Keratinocyte (primary cell): ENCODE measurements around the gene DIPK1B. TPM values are rescaled to one million over a fixed set of nuclear protein-coding genes. Genes with fewer than 3 reads are reported as not detected.

Experiments
- DNase-seq: peaks from one replicate; pipeline ENCODE4 v3.0.0-alpha.2; 2011; ENCODE audit warnings: low read depth, missing footprints, low spot score
- FAIRE-seq: peaks from 2 replicates; lab custom pipeline; 2011; peaks lifted over from hg19 to GRCh38; lab: Jason Lieb, UNC
- H2AFZ ChIP-seq: 2 replicates; pipeline ENCODE4 v1.6.0; 2012; ENCODE audit warnings: low read length, control low read depth, inconsistent platforms; ENCODE audit not compliant: control insufficient read depth
- H3K27ac ChIP-seq: 2 replicates; pipeline ENCODE4 v1.5.1; 2011; ENCODE audit warnings: low read length; ENCODE audit not compliant: control insufficient read depth, insufficient read depth
- H3K27me3 ChIP-seq: 3 replicates; pipeline ENCODE4 v1.6.0; 2011; ENCODE audit warnings: low read length; ENCODE audit not compliant: control insufficient read depth, insufficient read depth; ENCODE audit errors: extremely low read depth
- H3K36me3 ChIP-seq, 2 experiments: 2 replicates in 1 of 2; 3 replicates in 1 of 2; pipeline ENCODE4 v1.5.1; 2011; ENCODE audit warnings: low read length in 2 of 2, mild to moderate bottlenecking in 1 of 2; ENCODE audit not compliant: control insufficient read depth in 2 of 2, insufficient read depth in 2 of 2; ENCODE audit errors: extremely low read depth in 1 of 2
- H3K4me1 ChIP-seq: 3 replicates; pipeline ENCODE4 v1.5.1; 2011; ENCODE audit warnings: low read length; ENCODE audit not compliant: control insufficient read depth, insufficient read depth; ENCODE audit errors: extremely low read depth
- H3K4me2 ChIP-seq: 3 replicates; pipeline ENCODE4 v1.6.0; 2011; ENCODE audit warnings: low read depth, low read length; ENCODE audit not compliant: control insufficient read depth, insufficient read depth; ENCODE audit errors: extremely low read depth
- H3K4me3 ChIP-seq, 3 experiments: fragments of 200-600 bp in 1 of 3; sonication (generic) in 1 of 3; 2 replicates in 2 of 3; 3 replicates in 1 of 3; pipeline ENCODE4 v1.5.1; 2011 to 2016; ENCODE audit warnings: low read length in 3 of 3, mild to moderate bottlenecking in 3 of 3, control low read depth in 2 of 3, inconsistent platforms in 1 of 3, low read depth in 1 of 3, mixed read lengths in 1 of 3, mixed run types in 1 of 3, moderate library complexity in 1 of 3; ENCODE audit not compliant: control insufficient read depth in 2 of 3, insufficient read depth in 2 of 3; ENCODE audit errors: extremely low read depth in 1 of 3
- H3K79me2 ChIP-seq: 2 replicates; pipeline ENCODE4 v1.6.0; 2012; ENCODE audit warnings: low read length; ENCODE audit not compliant: control insufficient read depth, insufficient read depth
- H3K9ac ChIP-seq: 3 replicates; pipeline ENCODE4 v1.6.0; 2011; ENCODE audit warnings: low read length; ENCODE audit not compliant: control insufficient read depth, insufficient read depth; ENCODE audit errors: extremely low read depth
- H3K9me1 ChIP-seq: 3 replicates; pipeline ENCODE4 v1.6.0; 2011; ENCODE audit warnings: low read length; ENCODE audit not compliant: control insufficient read depth, insufficient read depth; ENCODE audit errors: extremely low read depth
- H3K9me3 ChIP-seq: 2 replicates; pipeline ENCODE4 v1.5.1; 2012; ENCODE audit warnings: low read depth, low read length; ENCODE audit not compliant: control insufficient read depth
- H4K20me1 ChIP-seq: 3 replicates; pipeline ENCODE4 v1.6.0; 2011; ENCODE audit warnings: low read length; ENCODE audit not compliant: control insufficient read depth, insufficient read depth; ENCODE audit errors: extremely low read depth
- EZH2 ChIP-seq: IDR thresholded peaks from one replicate; pipeline ENCODE4 v1.6.1; 2012; ENCODE audit warnings: inconsistent platforms, mild to moderate bottlenecking, low read length, moderate library complexity
- dilution Hi-C: fragments of 300-500 bp; cut with MboI; formaldehyde crosslinking; loops from one replicate; pipeline ENCODE4 v1.7.0; 2020; ENCODE audit warnings: low sequenced_read_pairs; ENCODE audit not compliant: extremely low pct_ligation_motif_present
- polyA plus RNA-seq, 5 experiments: library from polyadenylated mRNA; depleted of rRNA in 3 of 5; stranded (reverse) in 3 of 5; stranded (forward) in 1 of 5; unstranded in 1 of 5; fragments of >200 nt; gene quantifications; 1 replicate in 1 of 5; 2 replicates in 3 of 5; 3 replicates in 1 of 5; pipeline versions ENCODE4 v1.2.1 to v1.2.3, GENCODE V29; 2011 to 2012; ENCODE audit warnings: missing spikeins in 2 of 5, low read depth in 1 of 5, low replicate concordance in 1 of 5
- TF ChIP-seq, protein P1 (sequence below), 3 experiments: IDR thresholded peaks in 1 of 3; conservative IDR thresholded peaks in 1 of 3; optimal IDR thresholded peaks in 1 of 3; 2 replicates in 2 of 3; 3 replicates in 1 of 3; pipeline versions ENCODE3 to v1.5.1; 2011; ENCODE audit warnings: low read length in 3 of 3, mild to moderate bottlenecking in 3 of 3, moderate library complexity in 2 of 3, control low read depth in 1 of 3, inconsistent platforms in 1 of 3; ENCODE audit not compliant: insufficient read depth in 2 of 3; ENCODE audit errors: extremely low read depth in 1 of 3

The DIPK1B gene
- polyA plus RNA-seq, 1 donor (not counting 4 experiments of a cell fraction or from before 2014, with no cell fraction given), result not detected

DNA sequence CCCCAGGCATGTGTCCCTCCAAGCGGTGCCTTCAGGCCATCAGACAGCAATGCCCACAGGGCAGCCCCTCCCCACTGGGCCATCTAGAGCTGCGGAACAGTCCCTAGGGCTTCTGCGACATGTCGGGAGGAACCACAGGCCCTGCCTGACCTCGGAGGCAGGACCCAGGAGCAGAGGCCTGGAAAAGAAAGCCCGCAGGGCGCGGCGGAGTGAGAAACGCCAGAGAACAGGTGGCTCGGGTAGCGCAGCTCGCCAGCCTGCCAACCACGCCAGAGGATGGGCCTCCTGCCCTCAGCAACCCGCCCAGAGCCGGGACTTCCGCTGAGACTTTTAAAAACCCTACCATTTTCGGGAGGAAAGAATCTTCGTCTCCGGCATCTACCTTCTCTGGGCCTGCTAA, 45.0 kb downstream of the DIPK1B start:
- no peaks in the 10 kb centered on the region for H4K20me1 ChIP-seq
- H2AFZ ChIP-seq, result no peak overlapping the region
- no peaks in the 10 kb centered on the region for H3K79me2 ChIP-seq
- dilution Hi-C loops, result no loop called here
- no peak for FAIRE-seq
- H3K4me2 ChIP-seq, result no peak overlapping the region
- no peaks in the 10 kb centered on the region for H3K4me1 ChIP-seq
- H3K9ac ChIP-seq, result no peak overlapping the region
- peaks cover 5% of the 10 kb centered on the region for H3K9me3 ChIP-seq
- DNase-seq, result no peak
- no peak overlapping the region for H3K27ac ChIP-seq
- H3K27me3 ChIP-seq, result peaks cover 12% of the 10 kb centered on the region
- TF ChIP-seq, protein P1, sequence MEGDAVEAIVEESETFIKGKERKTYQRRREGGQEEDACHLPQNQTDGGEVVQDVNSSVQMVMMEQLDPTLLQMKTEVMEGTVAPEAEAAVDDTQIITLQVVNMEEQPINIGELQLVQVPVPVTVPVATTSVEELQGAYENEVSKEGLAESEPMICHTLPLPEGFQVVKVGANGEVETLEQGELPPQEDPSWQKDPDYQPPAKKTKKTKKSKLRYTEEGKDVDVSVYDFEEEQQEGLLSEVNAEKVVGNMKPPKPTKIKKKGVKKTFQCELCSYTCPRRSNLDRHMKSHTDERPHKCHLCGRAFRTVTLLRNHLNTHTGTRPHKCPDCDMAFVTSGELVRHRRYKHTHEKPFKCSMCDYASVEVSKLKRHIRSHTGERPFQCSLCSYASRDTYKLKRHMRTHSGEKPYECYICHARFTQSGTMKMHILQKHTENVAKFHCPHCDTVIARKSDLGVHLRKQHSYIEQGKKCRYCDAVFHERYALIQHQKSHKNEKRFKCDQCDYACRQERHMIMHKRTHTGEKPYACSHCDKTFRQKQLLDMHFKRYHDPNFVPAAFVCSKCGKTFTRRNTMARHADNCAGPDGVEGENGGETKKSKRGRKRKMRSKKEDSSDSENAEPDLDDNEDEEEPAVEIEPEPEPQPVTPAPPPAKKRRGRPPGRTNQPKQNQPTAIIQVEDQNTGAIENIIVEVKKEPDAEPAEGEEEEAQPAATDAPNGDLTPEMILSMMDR (optimal IDR thresholded peaks at IDR 0.05 in 1 of 3, IDR thresholded peaks at IDR 0.05 in 1 of 3, conservative IDR thresholded peaks at IDR 0.05 in 1 of 3; ENCODE audit: extremely low read depth in 1 of 3, insufficient read depth in 2 of 3, low read length in 3 of 3), result no peak
- TF ChIP-seq EZH2, result no peak
- no peaks in the 10 kb centered on the region for H3K36me3 ChIP-seq
- H3K4me3 ChIP-seq, result no peak overlapping the region
- no peaks in the 10 kb centered on the region for H3K9me1 ChIP-seq

GRCh38 chr9:136757751-136758140, 45.4 kb downstream of the DIPK1B start:
- Histone ChIP-seq H3K9ac (no peak overlapping the region), H3K27ac (no peak overlapping the region), H3K9me3 (peaks cover 5% of the 10 kb centered on the region), H4K20me1 (no peaks in the 10 kb centered on the region), H3K4me2 (no peak overlapping the region), H2AFZ (no peak overlapping the region), H3K4me1 (no peaks in the 10 kb centered on the region), H3K79me2 (no peaks in the 10 kb centered on the region), H3K27me3 (peaks cover 12% of the 10 kb centered on the region), H3K36me3 (no peaks in the 10 kb centered on the region), H3K9me1 (no peaks in the 10 kb centered on the region), H3K4me3 (no peak overlapping the region)
- DNase-seq (no peak), FAIRE-seq (no peak)
- TF ChIP-seq EZH2, result no peak
- TF ChIP-seq, protein P1 (optimal IDR thresholded peaks at IDR 0.05 in 1 of 3, IDR thresholded peaks at IDR 0.05 in 1 of 3, conservative IDR thresholded peaks at IDR 0.05 in 1 of 3; ENCODE audit: extremely low read depth in 1 of 3, insufficient read depth in 2 of 3, low read length in 3 of 3), result no peak
- dilution Hi-C loops, result no loop called here
